NCI-H187 treated with DMSO at 0.1 percent for 48 hours (cell line): ENCODE measurements around the gene TACC3.
"Not testable (repeated sequence)": the region's sequence is repeated elsewhere in the genome, so short reads cannot be mapped to it uniquely, and the experiment has no call there.

Experiments
- DNase-seq: peaks from one replicate; lab custom pipeline; 2025; lab: John Stamatoyannopoulos, UW

The TACC3 gene

DNA sequence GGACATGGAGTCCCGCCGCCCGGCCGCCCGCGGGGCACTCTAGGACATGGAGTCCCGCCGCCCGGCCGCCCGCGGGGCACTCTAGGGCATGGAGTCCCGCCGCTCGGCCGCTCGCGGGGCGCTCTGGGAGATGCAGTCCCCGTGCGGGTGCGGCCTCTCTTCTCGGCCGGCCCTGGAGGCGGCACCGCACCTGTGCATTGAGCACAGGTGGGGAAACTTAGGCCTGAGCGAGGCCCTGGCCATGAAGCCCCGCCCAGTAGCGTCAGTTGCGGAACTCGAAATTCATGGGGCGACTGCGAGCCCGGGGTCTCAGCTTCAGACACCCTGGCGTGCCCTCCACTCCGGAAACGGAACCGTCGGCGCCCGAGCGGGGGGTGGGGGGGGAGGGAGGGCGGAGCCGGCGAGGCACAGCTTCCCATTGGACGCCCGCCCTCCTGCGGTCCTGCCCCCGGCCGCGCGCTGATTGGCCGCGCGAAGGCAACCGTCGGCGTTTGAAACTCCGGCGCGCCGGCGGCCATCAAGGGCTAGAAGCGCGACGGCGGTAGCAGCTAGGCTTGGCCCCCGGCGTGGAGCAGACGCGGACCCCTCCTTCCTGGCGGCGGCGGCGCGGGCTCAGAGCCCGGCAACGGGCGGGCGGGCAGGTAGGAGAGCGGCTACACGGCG, at the start of gene TACC3, which contains the start of gene TMEM129:
TSS of gene TACC3 (plus strand) at position 519 of the 663 bp plus-strand sequence. CDS start 1,901 bp downstream, outside the sequence.
TSS of gene TMEM129 (minus strand) at position 321 of the 663 bp plus-strand sequence. CDS start 486 bp downstream, outside the sequence.
- peak; percentile 77 for DNase-seq

- no peak for DNase-seq
Measured at GRCh38 chr4:1673671-1674070, 47.6 kb upstream of the TACC3 start.

- DNase-seq = no peak
Measured at GRCh38 chr4:1674682-1675081, 46.6 kb upstream of the TACC3 start.

- DNase-seq = no peak
Measured at GRCh38 chr4:1675136-1675801, 46.1 kb upstream of the TACC3 start.

GRCh38 chr4:1675802-1676137, 45.6 kb upstream of the TACC3 start:
- no peak for DNase-seq

DNA sequence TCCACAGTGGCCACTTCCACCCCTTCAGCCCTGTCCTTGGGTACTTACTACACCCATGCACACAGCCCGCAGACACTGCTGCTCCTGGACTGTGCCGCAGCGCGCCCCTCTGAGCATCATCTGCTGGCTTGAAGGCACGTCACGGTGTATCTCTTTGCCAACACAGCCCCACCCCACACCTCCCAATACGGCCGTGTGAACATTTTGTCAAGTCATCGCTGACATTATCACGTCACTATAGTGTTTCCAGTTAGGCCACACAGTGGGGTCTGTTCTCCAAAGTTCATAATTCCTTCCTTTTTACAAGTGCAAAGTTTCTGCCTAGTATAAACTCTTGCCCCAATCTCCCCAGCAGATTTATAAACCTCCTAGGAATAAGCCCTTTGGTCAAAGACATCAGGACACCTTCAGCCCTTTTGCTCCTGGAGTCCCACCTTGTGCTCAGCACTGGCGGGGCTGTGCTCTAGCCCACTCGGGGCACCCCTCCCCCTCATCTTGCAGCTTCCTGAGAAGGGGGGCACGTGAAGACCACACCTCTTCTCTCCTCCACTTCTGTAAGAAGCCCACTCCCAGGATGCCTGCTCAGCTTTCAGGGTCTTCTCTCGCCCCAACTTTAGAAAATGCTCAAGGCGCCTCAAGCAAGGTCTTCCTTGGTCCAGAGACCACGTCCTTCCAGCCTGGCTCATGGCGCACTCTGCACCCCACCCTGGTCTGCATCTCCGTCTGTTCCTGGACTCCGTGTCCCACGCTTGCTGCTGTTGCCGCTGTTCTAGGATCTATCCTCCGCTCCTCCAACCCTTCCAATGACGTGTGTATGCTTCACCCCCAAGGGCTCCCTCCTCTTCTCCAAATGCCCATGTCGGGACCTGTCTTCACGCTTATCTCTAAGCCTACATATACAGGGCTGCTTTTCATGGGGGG, 44.5 kb upstream of the TACC3 start:
- no peak for DNase-seq

GRCh38 chr4:1678244-1678643, 43.1 kb upstream of the TACC3 start:
- DNase-seq = no peak

GRCh38 chr4:1682860-1683259, 38.5 kb upstream of the TACC3 start:
- no peak for DNase-seq

DNA sequence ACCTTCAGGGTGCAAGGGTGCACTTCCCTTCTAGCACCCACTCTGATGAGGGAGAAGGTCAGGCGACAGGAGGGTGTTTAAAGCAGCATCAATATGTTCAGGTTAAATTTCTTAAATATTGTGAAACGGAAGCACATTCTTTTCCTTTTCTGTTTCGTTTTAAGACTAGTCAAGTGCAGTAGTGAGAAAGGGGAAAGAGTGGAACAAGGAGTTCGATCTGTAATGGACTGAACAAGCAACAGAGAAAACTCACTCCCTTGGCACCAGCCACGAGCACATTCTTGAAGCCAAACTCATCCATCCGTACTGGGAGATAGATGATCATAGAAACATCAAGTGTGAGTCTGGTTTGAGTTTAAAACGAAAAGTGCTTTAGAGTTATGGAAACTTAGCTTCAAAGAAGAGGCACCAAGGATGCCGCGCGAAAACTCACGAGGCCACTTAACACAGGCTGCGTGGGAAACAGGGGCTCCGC, 38.0 kb upstream of the TACC3 start:
- no peak for DNase-seq

GRCh38 chr4:1683736-1684505, 37.4 kb upstream of the TACC3 start, which contains the start of gene FAM53A:
Gene FAM53A, minus strand, starts transcription at chr4:1684313. Its CDS starts 15,572 bp downstream, at chr4:1668741.
- DNase-seq = peak; percentile 56

GRCh38 chr4:1684506-1685234, 36.7 kb upstream of the TACC3 start:
- no peak for DNase-seq

GRCh38 chr4:1685235-1686150, 35.8 kb upstream of the TACC3 start:
- no peak for DNase-seq

GRCh38 chr4:1686440-1687036, 34.8 kb upstream of the TACC3 start:
- no peak for DNase-seq

DNA sequence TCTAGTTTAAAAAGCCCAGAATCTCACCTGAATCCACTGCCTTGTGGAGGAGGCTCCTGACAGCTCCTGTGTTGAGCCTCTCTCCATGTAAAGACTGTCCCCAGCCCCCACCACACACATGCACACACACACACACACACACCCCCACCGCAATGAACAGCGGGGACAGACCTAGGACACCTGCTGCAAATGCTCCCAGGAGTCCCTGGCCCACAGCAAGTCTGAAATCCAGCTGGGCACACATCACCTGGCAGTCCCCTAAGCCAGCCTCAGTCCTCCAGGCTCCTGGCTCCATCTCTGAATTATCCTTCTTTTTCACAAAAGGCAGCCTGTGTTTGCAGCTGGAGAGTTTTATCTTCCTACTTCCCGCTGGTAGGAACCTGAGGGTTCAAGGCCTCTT, 30.6 kb upstream of the TACC3 start:
- no peak for DNase-seq

GRCh38 chr4:1691737-1692373, 29.5 kb upstream of the TACC3 start:
- no peak for DNase-seq

DNA sequence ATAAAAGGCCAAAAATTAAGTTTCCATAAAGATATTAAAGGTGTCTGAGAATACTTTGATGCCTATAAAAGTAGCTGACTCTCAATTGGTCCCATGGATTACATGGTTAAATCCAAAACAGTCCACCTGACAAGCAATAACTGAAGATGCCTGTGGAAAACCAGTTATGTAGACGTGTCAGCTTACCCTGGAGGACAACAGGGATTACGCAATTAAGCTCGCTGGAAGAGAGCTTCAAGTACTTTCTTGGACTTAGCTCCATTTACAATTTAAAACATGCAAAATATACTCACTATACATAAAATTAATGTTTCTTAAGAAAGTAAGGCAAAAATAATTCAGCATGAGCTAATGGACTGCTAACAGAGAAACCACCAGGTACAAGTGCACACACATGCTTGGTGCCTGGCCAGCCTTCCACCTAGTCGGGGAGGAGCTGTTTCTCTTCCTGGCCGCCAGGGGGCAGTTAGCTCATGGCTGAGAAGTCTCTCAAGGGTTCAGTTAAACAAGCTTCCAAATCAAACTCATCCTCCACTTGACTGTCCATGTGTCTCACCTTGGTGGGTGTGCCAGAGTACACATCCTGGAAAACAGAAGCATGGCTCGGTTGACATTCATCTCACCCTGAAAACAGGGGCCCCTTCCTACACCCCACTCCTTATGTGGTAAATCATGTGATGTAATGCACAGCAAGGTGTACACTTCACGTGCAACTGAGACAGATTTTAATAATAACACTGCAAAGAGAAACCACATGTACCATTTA, 28.0 kb upstream of the TACC3 start:
- peak; percentile 50 for DNase-seq

GRCh38 chr4:1695913-1696312, 25.4 kb upstream of the TACC3 start:
- DNase-seq = no peak

DNA sequence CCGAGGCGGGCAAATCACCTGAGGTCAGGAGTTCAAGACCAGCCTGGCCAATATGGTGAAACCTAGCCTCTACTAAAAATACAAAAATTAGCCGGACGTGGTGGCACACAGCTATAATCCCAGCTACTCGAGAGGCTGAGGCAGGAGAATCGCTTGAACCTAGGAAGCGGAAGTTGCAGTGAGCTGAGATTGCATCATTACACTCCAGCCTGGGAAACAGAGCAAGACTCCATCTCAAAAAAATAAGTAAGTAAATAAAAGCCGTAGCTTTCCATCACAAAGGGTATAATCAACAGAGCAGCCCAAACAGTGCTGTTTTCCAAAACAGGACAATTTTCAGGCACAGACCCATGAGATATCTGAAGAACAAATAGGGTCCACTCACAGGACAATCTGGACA, 19.6 kb upstream of the TACC3 start:
- DNase-seq = not testable (repeated sequence)
